Ovary (tissue), 9 donors: Measurements from ENCODE around the gene TPO. TPM values are rescaled to one million over a fixed set of nuclear protein-coding genes. Genes with fewer than 3 reads are reported as not detected.

Experiments used
- DNase-seq, 5 donors: peaks; one replicate each; pipeline ENCODE4 v3.0.0-alpha.2; 2019 to 2020
- H3K27ac ChIP-seq, 2 donors: fragments of 200-600 bp; one replicate each; pipeline versions ENCODE4 v1.5.1 to v1.8.0; 2019 to 2022
- H3K27me3 ChIP-seq: fragments of 200-600 bp; one replicate; pipeline ENCODE4 v1.8.0; 2022
- H3K36me3 ChIP-seq: fragments of 200-600 bp; sonication (generic); one replicate; pipeline ENCODE4 v1.5.1; 2019
- H3K4me1 ChIP-seq: one replicate; pipeline ENCODE4 v1.8.1; 2013; ENCODE audit warnings: mild to moderate bottlenecking, moderate library complexity; ENCODE audit not compliant: insufficient read depth
- H3K4me3 ChIP-seq: fragments of 200-600 bp; sonication (generic); one replicate; pipeline ENCODE4 v1.5.1; 2017
- H3K9me3 ChIP-seq, 2 donors: fragments of 200-600 bp in 1 of 2; sonication (generic) in 1 of 2; one replicate each; pipeline versions ENCODE4 v1.5.1 to v1.8.1; 2013 to 2019; ENCODE audit warnings: mild to moderate bottlenecking in 1 of 2, moderate library complexity in 1 of 2
- CTCF ChIP-seq, 3 donors: fragments of 450-650 bp in 2 of 3; fragments of 200-600 bp in 1 of 3; IDR thresholded peaks; one replicate each; pipeline versions ENCODE4 v1.5.1 to v1.8.0; 2016 to 2022; ENCODE audit warnings: antibody characterized with exemption in 3 of 3, mild to moderate bottlenecking in 1 of 3
- EP300 ChIP-seq: sonication (generic); formaldehyde crosslinking; IDR thresholded peaks from one replicate; pipeline ENCODE4 v1.6.1; 2017; ENCODE audit warnings: antibody characterized with exemption
- POLR2A ChIP-seq: fragments of 450-650 bp; IDR thresholded peaks from one replicate; pipeline ENCODE4 v1.6.1; 2017; ENCODE audit warnings: antibody characterized with exemption, mild to moderate bottlenecking, moderate library complexity
- WGBS, 3 donors: extraction: QIAGEN DNeasy Blood & Tissue Kit in 1 of 3; methylation state at CpG; one replicate each; pipeline versions ENCODE4 v1.1.5 to v1.1.7; 2013 to 2017; 5-methylcytosine and 5-hydroxymethylcytosine counted together
- intact Hi-C, 4 donors: fragments of 100-400 bp; cut with DNase I; formaldehyde crosslinking; loops; one replicate each; pipeline versions ENCODE4 v1.11.0 to v1.15.1; 2022 to 2023
- polyA plus RNA-seq, 2 donors: library from polyadenylated mRNA; stranded (reverse); fragments of 200-250 nt in 1 of 2; fragments of 350-450 nt in 1 of 2; fragmentation: Illumina TruSeq in 1 of 2; extraction: RNeasy Lipid Tissue Mini Kit (QIAGEN cat#74804) in 1 of 2; gene quantifications; one replicate each; pipeline ENCODE4 v1.2.3, GENCODE V29; 2013 to 2014
- total RNA-seq, 7 donors: library from RNA; depleted of rRNA in 2 of 7; stranded (reverse); fragments of >200 nt in 2 of 7; fragmentation: NEBNext Ultra II Directional in 3 of 7; extraction: Animal tissue kit (Norgen Biotek cat#: 25700) in 3 of 7; gene quantifications; one replicate each; pipeline versions ENCODE4 v1.1.0 to v1.2.4, GENCODE V29; 2016 to 2023
- donor health status: DM: no; HTN: no; CAD: no; lungs with moderate emphysema.
- donor health status: DM: no; HTN: no; CAD: no.
- donor health status: Bipolar disorder and iron deficiency.
- donor health status: DM: yes; HTN: yes; CAD: no.
- donor health status: DM: no; HTN: no; CAD: no.
- donor health status: DM: yes; HTN: yes; CAD: no.

Gene TPO
- total and polyA plus RNA-seq, 9 donors = 0.18 to 0.46 (median 0.30) TPM; not detected in 4

- Histone ChIP-seq H3K4me1 (no peaks in the 10 kb centered on the region), H3K4me3 (no peak overlapping the region), H3K27me3 (no peaks in the 10 kb centered on the region), H3K9me3 (no peaks in the 10 kb centered on the region), H3K36me3 (no peaks in the 10 kb centered on the region), H3K27ac (no peak overlapping the region)
- DNase-seq = no peak
- TF ChIP-seq CTCF (IDR thresholded peaks at IDR 0.05) = no peak
- no peak for TF ChIP-seq POLR2A
- TF ChIP-seq EP300 = no peak
- 83 to 89% (median 85%) methylated on average over 22 of the region's 22 CpGs for WGBS, 3 donors
- intact Hi-C loops = no loop called here
Measured at GRCh38 chr2:1495676-1496358, 82.6 kb downstream of the TPO start.

- H3K9me3 ChIP-seq = no peaks in the 10 kb centered on the region
- no peaks in the 10 kb centered on the region for H3K36me3 ChIP-seq
- no peak overlapping the region for H3K4me3 ChIP-seq
- no peaks in the 10 kb centered on the region for H3K27me3 ChIP-seq
- H3K4me1 ChIP-seq = no peaks in the 10 kb centered on the region
- no peak overlapping the region for H3K27ac ChIP-seq
- DNase-seq = no peak
- 90 to 91% (median 91%) methylated on average over 19 of the region's 19 CpGs for WGBS, 3 donors
- intact Hi-C loops = no loop called here
- TF ChIP-seq CTCF (IDR thresholded peaks at IDR 0.05) (no peak), POLR2A (no peak), EP300 (no peak)
Measured at GRCh38 chr2:1496359-1496821, 83.1 kb downstream of the TPO start.

GRCh38 chr2:1497122-1497611 is 83.9 kb downstream of the TPO start:
- DNase-seq = no peak
- H3K4me3 ChIP-seq = no peak overlapping the region
- intact Hi-C loops = no loop called here
- TF ChIP-seq POLR2A (no peak), EP300 (no peak), CTCF (IDR thresholded peaks at IDR 0.05) (no peak)
- H3K36me3 ChIP-seq = no peaks in the 10 kb centered on the region
- WGBS, 3 donors = 85 to 87% (median 86%) methylated on average over 13 of the region's 13 CpGs
- no peaks in the 10 kb centered on the region for H3K9me3 ChIP-seq
- H3K4me1 ChIP-seq = no peaks in the 10 kb centered on the region
- H3K27me3 ChIP-seq = no peaks in the 10 kb centered on the region
- no peak overlapping the region for H3K27ac ChIP-seq

- TF ChIP-seq CTCF (IDR thresholded peaks at IDR 0.05) = no peak
- TF ChIP-seq POLR2A = no peak
- no peak for TF ChIP-seq EP300
- peak in 1 of 5 donors; percentile 8 for DNase-seq
- intact Hi-C loops = no loop called here
- WGBS, 3 donors = 83 to 91% (median 89%) methylated on average over 7 of the region's 7 CpGs
- Histone ChIP-seq H3K9me3 (no peaks in the 10 kb centered on the region), H3K4me1 (no peaks in the 10 kb centered on the region), H3K27me3 (no peaks in the 10 kb centered on the region), H3K36me3 (no peaks in the 10 kb centered on the region), H3K27ac (no peak overlapping the region), H3K4me3 (no peak overlapping the region)
Measured at GRCh38 chr2:1498176-1498575, 84.9 kb downstream of the TPO start.
